Measurements from ENCODE around the gene RARRES2.
"Not testable (repeated sequence)": the region's sequence is repeated elsewhere in the genome, so short reads cannot be mapped to it uniquely, and the experiment has no call there.

RARRES2 gene

GRCh38 chr7:150295614-150296013, 45.8 kb downstream of the RARRES2 start:
- not testable (repeated sequence) for H3K4me2 ChIP-seq (ENCODE audit: low read length); H3K4me1 ChIP-seq (ENCODE audit: control insufficient read depth, insufficient read depth, low read length)

GRCh38 chr7:150295027-150295426, 46.4 kb downstream of the RARRES2 start:
- not testable (repeated sequence) for H3K36me3 ChIP-seq (ENCODE audit: insufficient read depth, low read length); H3K4me3 ChIP-seq (ENCODE audit: low read length); H3K4me1 ChIP-seq (ENCODE audit: control insufficient read depth, insufficient read depth, low read length); H3K4me2 ChIP-seq (ENCODE audit: low read length); H3K27me3 ChIP-seq (ENCODE audit: control insufficient read depth, insufficient read depth, low read length); H3K9ac ChIP-seq (ENCODE audit: low read depth, low read length); H3K9me3 ChIP-seq (replicated peaks; ENCODE audit: low read length)

More at GRCh38 chr7:150295614-150296013, 45.8 kb downstream of the RARRES2 start:
- H3K4me3 ChIP-seq (ENCODE audit: low read length); H3K9ac ChIP-seq (ENCODE audit: low read depth, low read length); H3K36me3 ChIP-seq (ENCODE audit: insufficient read depth, low read length); H3K27me3 ChIP-seq (ENCODE audit: control insufficient read depth, insufficient read depth, low read length); H3K9me3 ChIP-seq (replicated peaks; ENCODE audit: low read length): not testable (repeated sequence)

- not testable (repeated sequence) for H3K27me3 ChIP-seq (ENCODE audit: control insufficient read depth, insufficient read depth, low read length); H3K4me3 ChIP-seq (ENCODE audit: low read length); H3K4me1 ChIP-seq (ENCODE audit: control insufficient read depth, insufficient read depth, low read length); H3K4me2 ChIP-seq (ENCODE audit: low read length); H3K9ac ChIP-seq (ENCODE audit: low read depth, low read length); H3K36me3 ChIP-seq (ENCODE audit: insufficient read depth, low read length); H3K9me3 ChIP-seq (replicated peaks; ENCODE audit: low read length)
Measured at GRCh38 chr7:150290317-150290716, 51.1 kb downstream of the RARRES2 start.

GRCh38 chr7:150288816-150289215, 52.6 kb downstream of the RARRES2 start:
- not testable (repeated sequence) for H3K4me1 ChIP-seq (ENCODE audit: control insufficient read depth, insufficient read depth, low read length); H3K9ac ChIP-seq (ENCODE audit: low read depth, low read length); H3K27me3 ChIP-seq (ENCODE audit: control insufficient read depth, insufficient read depth, low read length); H3K9me3 ChIP-seq (replicated peaks; ENCODE audit: low read length); H3K36me3 ChIP-seq (ENCODE audit: insufficient read depth, low read length); H3K4me2 ChIP-seq (ENCODE audit: low read length); H3K4me3 ChIP-seq (ENCODE audit: low read length)
